BJ (cell line): Measurements from ENCODE around the gene TP53I13. TPM values are rescaled to one million over a fixed set of nuclear protein-coding genes. Genes with fewer than 3 reads are reported as not detected.

ENCODE experiments used
- CTCF ChIA-PET: fragments of 350-600 bp; formaldehyde crosslinking; extraction: SDS; loops from one replicate; lab custom pipeline; 2021; ENCODE audit warnings: antibody characterized with exemption, inconsistent platforms; lab: Yijun Ruan, JAX
- POLR2A ChIA-PET: fragments of 300-600 bp; sonication (Branson Sonifier 250); formaldehyde crosslinking; extraction: SDS; loops from one replicate; lab custom pipeline; 2021; ENCODE audit warnings: antibody characterized with exemption; lab: Charles Lee
- DNase-seq: peaks from one replicate; pipeline ENCODE4 v3.0.0-alpha.2; 2011; ENCODE audit warnings: low read depth
- H3K27me3 ChIP-seq: 2 replicates; pipeline ENCODE4 v1.6.0; 2011; ENCODE audit warnings: low read length; ENCODE audit not compliant: control insufficient read depth, insufficient read depth
- H3K36me3 ChIP-seq: 2 replicates; pipeline ENCODE4 v1.5.1; 2011; ENCODE audit warnings: low read length; ENCODE audit not compliant: control insufficient read depth, insufficient read depth
- H3K4me3 ChIP-seq: 2 replicates; pipeline ENCODE4 v1.5.1; 2011; ENCODE audit warnings: low read depth, mild to moderate bottlenecking, control low read depth, low read length
- polyA minus RNA-seq: library from RNA; depleted of rRNA, polyadenylated mRNA; stranded (reverse); fragments of >200 nt; gene quantifications from 2 replicates; pipeline ENCODE4 v1.2.3, GENCODE V29; 2011; rRNA and poly(A)+ RNA removed
- polyA plus RNA-seq: library from polyadenylated mRNA; depleted of rRNA; stranded (reverse); fragments of >200 nt; gene quantifications from 2 replicates; pipeline ENCODE4 v1.2.3, GENCODE V29; 2011; rRNA removed
- TF ChIP-seq, protein P1 (sequence below): IDR thresholded peaks from 2 replicates; pipeline ENCODE4 v1.5.1; 2011; ENCODE audit warnings: low read depth, mild to moderate bottlenecking, control low read depth, inconsistent platforms, low read length, moderate library complexity; ENCODE audit not compliant: insufficient read depth

TP53I13 gene
- polyA plus RNA-seq (26.8 and 38.7 TPM in 2 replicates), polyA minus RNA-seq (45.3 and 97.0 TPM in 2 replicates)

DNA sequence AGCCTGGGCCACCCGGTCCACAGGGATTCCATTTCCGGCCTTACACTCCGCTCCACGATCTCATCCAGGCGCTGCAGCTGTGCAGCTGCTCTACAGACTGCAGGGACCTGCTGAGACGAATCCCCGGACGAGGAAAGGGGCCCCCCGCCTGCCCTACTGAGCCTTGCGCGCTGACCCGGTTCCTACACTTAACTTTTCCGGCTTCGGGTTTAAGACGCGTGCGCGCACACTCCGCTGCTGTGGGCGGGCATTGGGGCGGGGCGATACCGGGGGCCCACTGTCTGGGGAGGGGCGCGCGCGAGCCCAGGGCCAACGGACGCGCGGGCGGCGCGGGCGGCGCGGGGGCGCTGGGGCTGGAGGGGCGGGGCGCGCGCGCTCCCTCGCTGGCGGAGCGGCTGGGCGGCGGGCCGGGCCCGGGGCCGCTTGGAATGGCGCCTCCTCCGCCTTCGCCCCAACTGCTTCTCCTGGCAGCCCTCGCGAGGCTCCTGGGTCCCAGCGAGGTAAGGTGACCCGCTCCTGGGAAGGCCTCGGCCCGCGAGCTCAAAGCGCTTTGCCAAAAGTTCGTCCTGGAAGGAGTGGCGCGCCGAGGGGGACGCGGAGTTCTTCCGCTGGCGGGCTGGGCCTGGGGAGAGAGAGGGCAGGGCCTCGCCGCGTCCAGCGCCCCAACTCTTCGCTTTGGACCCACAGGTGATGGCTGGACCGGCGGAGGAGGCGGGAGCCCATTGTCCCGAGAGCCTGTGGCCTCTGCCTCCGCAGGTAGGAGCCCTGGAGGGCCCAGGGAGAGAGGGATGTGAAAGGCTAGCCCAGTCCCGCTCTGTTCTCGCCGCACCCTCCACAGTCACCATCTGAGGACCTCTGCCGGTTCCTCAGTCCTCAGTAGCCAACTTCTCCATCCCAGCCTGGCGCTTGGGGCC lies at the start of gene TP53I13:
TP53I13 (plus strand) TSS at position 371 of the 914 bp plus-strand sequence; CDS start at position 429, 58 bp downstream.
- Histone ChIP-seq H3K4me3 (peak within 1 kb of the TSS; percentile 79), H3K36me3 (no peaks in the 10 kb centered on the region; the same call in 1 of the 2 replicates), H3K27me3 (no peaks in the 10 kb centered on the region)
- ChIA-PET CTCF (interaction anchor here (0.7 to 6.3 kb wide), 12 partner anchors 10 to 199 kb away, joined by 3 to 36 read pairs (median 3); no protein-coding TSS in a partner anchor), POLR2A (no interaction called here)
- TF ChIP-seq, protein P1, sequence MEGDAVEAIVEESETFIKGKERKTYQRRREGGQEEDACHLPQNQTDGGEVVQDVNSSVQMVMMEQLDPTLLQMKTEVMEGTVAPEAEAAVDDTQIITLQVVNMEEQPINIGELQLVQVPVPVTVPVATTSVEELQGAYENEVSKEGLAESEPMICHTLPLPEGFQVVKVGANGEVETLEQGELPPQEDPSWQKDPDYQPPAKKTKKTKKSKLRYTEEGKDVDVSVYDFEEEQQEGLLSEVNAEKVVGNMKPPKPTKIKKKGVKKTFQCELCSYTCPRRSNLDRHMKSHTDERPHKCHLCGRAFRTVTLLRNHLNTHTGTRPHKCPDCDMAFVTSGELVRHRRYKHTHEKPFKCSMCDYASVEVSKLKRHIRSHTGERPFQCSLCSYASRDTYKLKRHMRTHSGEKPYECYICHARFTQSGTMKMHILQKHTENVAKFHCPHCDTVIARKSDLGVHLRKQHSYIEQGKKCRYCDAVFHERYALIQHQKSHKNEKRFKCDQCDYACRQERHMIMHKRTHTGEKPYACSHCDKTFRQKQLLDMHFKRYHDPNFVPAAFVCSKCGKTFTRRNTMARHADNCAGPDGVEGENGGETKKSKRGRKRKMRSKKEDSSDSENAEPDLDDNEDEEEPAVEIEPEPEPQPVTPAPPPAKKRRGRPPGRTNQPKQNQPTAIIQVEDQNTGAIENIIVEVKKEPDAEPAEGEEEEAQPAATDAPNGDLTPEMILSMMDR, result 0 out of 2 replicates have a peak, but pooled peaks have one; percentile 5
- DNase-seq, result no peak

DNA sequence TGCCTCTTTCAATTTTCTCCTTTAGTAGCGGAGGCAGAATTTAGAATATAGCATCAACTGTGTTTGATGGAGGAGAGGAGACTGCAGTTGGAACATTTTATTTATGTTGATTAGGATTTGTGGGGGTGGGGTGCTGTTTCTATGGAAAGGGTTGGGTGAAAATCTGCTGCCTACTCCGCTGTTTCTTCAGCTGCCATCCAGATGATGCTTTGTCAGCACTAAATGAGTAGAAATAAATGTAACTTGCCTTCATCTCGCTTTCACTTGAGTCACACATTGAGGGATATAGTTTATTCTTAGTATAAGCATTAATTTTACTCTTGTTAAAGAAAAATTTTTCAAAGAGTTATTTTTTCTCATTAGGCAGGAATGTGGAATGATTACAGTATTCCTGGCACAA lies 43.8 kb upstream of the TP53I13 start:
- peaks cover 6% of the 10 kb centered on the region for H3K36me3 ChIP-seq
- ChIA-PET CTCF (interaction anchor here (0.8 to 4.1 kb wide), 4 partner anchors 11 to 155 kb away, joined by 3 to 30 read pairs (median 8); partner anchors contain the start of gene TAOK1), POLR2A (no interaction called here)
- TF ChIP-seq, protein P1, result no peak
- no peaks in the 10 kb centered on the region for H3K27me3 ChIP-seq
- H3K4me3 ChIP-seq, result no peak overlapping the region
- DNase-seq, result no peak

DNA sequence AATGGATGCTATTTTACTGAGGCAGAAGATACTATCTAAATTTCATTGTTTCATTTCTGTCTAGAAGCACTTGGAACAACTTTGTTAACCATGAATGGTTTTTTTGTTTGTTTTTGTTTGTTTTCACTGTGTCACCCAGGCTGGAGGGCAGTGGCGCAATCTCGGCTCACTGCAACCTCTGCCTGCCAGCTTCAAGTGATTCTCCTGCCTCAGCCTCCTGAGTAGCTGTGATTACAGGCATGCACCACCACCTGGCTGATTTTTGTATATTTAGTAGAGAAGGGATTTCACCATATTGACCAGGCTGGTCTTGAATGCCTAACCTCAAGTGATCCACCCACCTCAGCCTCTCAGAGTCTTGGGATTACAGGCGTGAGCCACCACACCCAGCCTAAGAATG lies 42.2 kb upstream of the TP53I13 start:
- DNase-seq, result no peak
- Histone ChIP-seq H3K27me3 (no peaks in the 10 kb centered on the region), H3K4me3 (no peak overlapping the region), H3K36me3 (peaks cover 7% of the 10 kb centered on the region)
- CTCF ChIA-PET, result interaction anchor here (2.6 to 2.7 kb wide), 2 partner anchors 10 to 157 kb away, joined by 10 to 12 read pairs; no protein-coding TSS in a partner anchor
- TF ChIP-seq, protein P1, result no peak
- POLR2A ChIA-PET, result no interaction called here

DNA sequence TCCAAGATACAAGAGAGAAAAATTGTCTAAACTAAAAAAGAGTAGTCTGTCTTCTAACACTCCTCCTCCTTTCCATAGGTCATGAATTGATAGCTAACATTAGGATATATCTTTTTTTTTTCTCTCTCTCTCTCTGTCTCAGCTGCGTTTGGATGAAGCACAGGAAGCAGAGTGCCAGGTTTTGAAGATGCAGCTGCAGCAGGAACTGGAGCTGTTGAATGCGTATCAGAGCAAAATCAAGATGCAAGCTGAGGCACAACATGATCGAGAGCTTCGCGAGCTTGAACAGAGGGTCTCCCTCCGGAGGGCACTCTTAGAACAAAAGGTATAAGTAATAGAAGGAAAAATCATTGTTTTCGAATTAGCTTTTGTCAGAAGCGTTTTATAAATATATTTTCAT lies 34.5 kb upstream of the TP53I13 start:
- POLR2A ChIA-PET, result no interaction called here
- CTCF ChIA-PET, result interaction anchor here (0.6 to 6.8 kb wide), 7 partner anchors 11 to 996 kb away, joined by 3 to 102 read pairs (median 4); partner anchors contain the start of gene TAOK1
- DNase-seq, result no peak
- TF ChIP-seq, protein P1, result no peak
- Histone ChIP-seq H3K36me3 (peaks cover 9% of the 10 kb centered on the region), H3K27me3 (no peaks in the 10 kb centered on the region), H3K4me3 (no peak overlapping the region)

GRCh38 chr17:29544066-29544465 lies 24.4 kb upstream of the TP53I13 start:
- no peak for DNase-seq
- Histone ChIP-seq H3K36me3 (peaks cover 8% of the 10 kb centered on the region), H3K27me3 (no peaks in the 10 kb centered on the region), H3K4me3 (no peak overlapping the region)
- ChIA-PET POLR2A (no interaction called here), CTCF (interaction anchor here (0.7 to 3.0 kb wide), 3 partner anchors 12 to 174 kb away, joined by 3 to 15 read pairs (median 3); no protein-coding TSS in a partner anchor)
- TF ChIP-seq, protein P1, result no peak
